Measurements from ENCODE around the gene UBE4A. TPM values are rescaled to one million over a fixed set of nuclear protein-coding genes. Genes with fewer than 3 reads are reported as not detected.

UBE4A gene
- total RNA-seq, 1 experiment from 2014 or later = 54.2 TPM

DNA sequence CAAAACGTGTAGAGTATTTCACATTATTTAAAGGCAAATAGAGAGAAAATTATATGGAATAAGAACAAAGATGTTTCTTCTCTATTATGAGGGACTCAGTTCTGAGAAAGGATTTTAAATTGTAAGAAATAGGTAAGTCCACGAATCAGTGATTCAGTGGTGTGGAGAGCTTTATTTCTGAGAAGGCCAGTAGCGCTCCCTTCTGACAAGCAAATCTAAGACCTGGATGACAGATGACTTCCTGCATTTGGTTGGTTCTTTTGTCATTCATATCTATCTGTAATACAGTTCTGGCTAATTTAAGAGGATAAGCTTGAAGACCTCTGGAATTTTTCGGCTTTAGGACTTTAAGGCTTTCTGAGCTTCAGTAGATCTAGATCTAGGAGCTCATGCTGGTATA lies 47.9 kb upstream of the UBE4A start:
- H3K4me3 ChIP-seq (ENCODE audit: low read depth, low read length, poor library complexity, severe bottlenecking) = no peak overlapping the region
- no peaks in the 10 kb centered on the region for H3K4me1 ChIP-seq (ENCODE audit: insufficient read depth, low read length, poor library complexity, severe bottlenecking)
- H3K36me3 ChIP-seq (ENCODE audit: insufficient read depth, low read length, poor library complexity, severe bottlenecking) = no peaks in the 10 kb centered on the region
- no TSS peak for BruUV-seq (replicated peaks)
- no peak overlapping the region for H3K27ac ChIP-seq (ENCODE audit: low read depth, low read length, poor library complexity, severe bottlenecking)
- CTCF ChIA-PET = interaction anchor here (1.1 kb wide), 1 partner anchor 113 kb away, joined by 4 read pairs; no protein-coding TSS in a partner anchor
- TF ChIP-seq, protein P1, sequence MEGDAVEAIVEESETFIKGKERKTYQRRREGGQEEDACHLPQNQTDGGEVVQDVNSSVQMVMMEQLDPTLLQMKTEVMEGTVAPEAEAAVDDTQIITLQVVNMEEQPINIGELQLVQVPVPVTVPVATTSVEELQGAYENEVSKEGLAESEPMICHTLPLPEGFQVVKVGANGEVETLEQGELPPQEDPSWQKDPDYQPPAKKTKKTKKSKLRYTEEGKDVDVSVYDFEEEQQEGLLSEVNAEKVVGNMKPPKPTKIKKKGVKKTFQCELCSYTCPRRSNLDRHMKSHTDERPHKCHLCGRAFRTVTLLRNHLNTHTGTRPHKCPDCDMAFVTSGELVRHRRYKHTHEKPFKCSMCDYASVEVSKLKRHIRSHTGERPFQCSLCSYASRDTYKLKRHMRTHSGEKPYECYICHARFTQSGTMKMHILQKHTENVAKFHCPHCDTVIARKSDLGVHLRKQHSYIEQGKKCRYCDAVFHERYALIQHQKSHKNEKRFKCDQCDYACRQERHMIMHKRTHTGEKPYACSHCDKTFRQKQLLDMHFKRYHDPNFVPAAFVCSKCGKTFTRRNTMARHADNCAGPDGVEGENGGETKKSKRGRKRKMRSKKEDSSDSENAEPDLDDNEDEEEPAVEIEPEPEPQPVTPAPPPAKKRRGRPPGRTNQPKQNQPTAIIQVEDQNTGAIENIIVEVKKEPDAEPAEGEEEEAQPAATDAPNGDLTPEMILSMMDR (conservative IDR thresholded peaks at IDR 0.05; ENCODE audit: low read depth, low read length) = no peak
- TF ChIP-seq EZH2 (IDR thresholded peaks at IDR 0.05; ENCODE audit: borderline replicate concordance, low read depth, low read length, poor library complexity, severe bottlenecking) = no peak
- H3K9me3 ChIP-seq (ENCODE audit: low read depth, low read length, poor library complexity, severe bottlenecking) = no peaks in the 10 kb centered on the region
- POLR2A ChIA-PET (ENCODE audit: low non-redundant PET) = no interaction called here
- H3K27me3 ChIP-seq (replicated peaks; ENCODE audit: insufficient read depth, low read depth, low read length, poor library complexity) = peaks cover 45% of the 10 kb centered on the region
- intact Hi-C loops (cut with micrococcal nuclease; ENCODE audit: unreplicated experiment) = no loop called here
- peak; percentile 12 for DNase-seq (ENCODE audit: low spot score)

DNA sequence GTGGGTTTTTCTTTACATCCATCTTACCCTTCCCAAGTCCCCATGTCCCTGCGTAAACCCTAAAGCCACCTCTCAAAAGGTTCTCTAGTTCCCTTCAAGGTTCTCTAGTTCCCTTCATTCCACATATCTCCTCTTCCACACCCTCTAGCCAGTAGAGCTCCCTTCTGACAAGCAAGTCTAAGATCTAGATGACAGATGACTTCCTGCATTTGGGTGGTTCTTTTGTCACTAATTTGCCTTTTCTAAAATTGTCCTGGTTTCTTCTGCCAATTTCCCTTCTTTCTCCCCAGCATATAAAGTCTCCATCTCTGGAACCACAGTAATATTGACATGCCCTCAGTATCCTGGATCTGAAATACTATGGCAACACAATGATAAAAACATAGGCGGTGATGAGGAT lies 47.1 kb upstream of the UBE4A start:
- ChIA-PET CTCF (interaction anchor here (1.1 kb wide), 1 partner anchor 114 kb away, joined by 4 read pairs; no protein-coding TSS in a partner anchor), POLR2A (ENCODE audit: low non-redundant PET) (interaction anchor here (0.9 kb wide), 1 partner anchor 494 kb away, joined by 3 read pairs; no protein-coding TSS in a partner anchor)
- DNase-seq (ENCODE audit: low spot score) = no peak
- Histone ChIP-seq H3K4me3 (ENCODE audit: low read depth, low read length, poor library complexity, severe bottlenecking) (no peak overlapping the region), H3K27ac (ENCODE audit: low read depth, low read length, poor library complexity, severe bottlenecking) (no peak overlapping the region), H3K4me1 (ENCODE audit: insufficient read depth, low read length, poor library complexity, severe bottlenecking) (no peaks in the 10 kb centered on the region), H3K36me3 (ENCODE audit: insufficient read depth, low read length, poor library complexity, severe bottlenecking) (no peaks in the 10 kb centered on the region), H3K9me3 (ENCODE audit: low read depth, low read length, poor library complexity, severe bottlenecking) (no peaks in the 10 kb centered on the region), H3K27me3 (replicated peaks; ENCODE audit: insufficient read depth, low read depth, low read length, poor library complexity) (peaks cover 46% of the 10 kb centered on the region)
- BruUV-seq (replicated peaks) = no TSS peak
- intact Hi-C loops (cut with micrococcal nuclease; ENCODE audit: unreplicated experiment) = no loop called here
- no peak for TF ChIP-seq EZH2 (IDR thresholded peaks at IDR 0.05; ENCODE audit: borderline replicate concordance, low read depth, low read length, poor library complexity, severe bottlenecking)
- TF ChIP-seq, protein P1 (conservative IDR thresholded peaks at IDR 0.05; ENCODE audit: low read depth, low read length) = no peak

DNA sequence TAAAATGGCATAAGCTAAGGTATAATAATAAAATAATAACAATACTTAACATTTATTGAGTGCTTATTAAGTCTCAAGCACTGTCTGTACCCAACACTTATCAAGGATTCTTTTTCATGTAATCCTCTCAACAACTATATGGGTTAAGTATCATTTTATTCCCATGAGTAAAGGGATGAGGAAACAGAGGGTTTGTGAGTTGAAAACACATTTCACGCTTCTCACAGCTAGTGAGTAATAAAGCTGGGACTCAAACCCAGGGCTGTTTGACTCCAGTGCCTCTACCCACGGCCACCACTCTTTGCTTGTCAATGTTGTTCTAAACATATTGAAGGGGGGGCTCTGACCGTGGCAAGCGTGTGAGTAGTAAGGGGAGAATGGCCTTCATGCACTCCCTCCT lies 46.2 kb upstream of the UBE4A start:
- H3K4me1 ChIP-seq (ENCODE audit: insufficient read depth, low read length, poor library complexity, severe bottlenecking) = no peaks in the 10 kb centered on the region
- ChIA-PET CTCF (no interaction called here), POLR2A (ENCODE audit: low non-redundant PET) (no interaction called here)
- no peak for TF ChIP-seq EZH2 (IDR thresholded peaks at IDR 0.05; ENCODE audit: borderline replicate concordance, low read depth, low read length, poor library complexity, severe bottlenecking)
- TF ChIP-seq, protein P1 (conservative IDR thresholded peaks at IDR 0.05; ENCODE audit: low read depth, low read length) = no peak
- intact Hi-C loops (cut with micrococcal nuclease; ENCODE audit: unreplicated experiment) = no loop called here
- H3K27me3 ChIP-seq (replicated peaks; ENCODE audit: insufficient read depth, low read depth, low read length, poor library complexity) = peaks cover 46% of the 10 kb centered on the region
- peak; percentile 37 for DNase-seq (ENCODE audit: low spot score)
- no peak overlapping the region for H3K4me3 ChIP-seq (ENCODE audit: low read depth, low read length, poor library complexity, severe bottlenecking)
- H3K36me3 ChIP-seq (ENCODE audit: insufficient read depth, low read length, poor library complexity, severe bottlenecking) = no peaks in the 10 kb centered on the region
- no peaks in the 10 kb centered on the region for H3K9me3 ChIP-seq (ENCODE audit: low read depth, low read length, poor library complexity, severe bottlenecking)
- BruUV-seq (replicated peaks) = no TSS peak
- H3K27ac ChIP-seq (ENCODE audit: low read depth, low read length, poor library complexity, severe bottlenecking) = no peak overlapping the region

Measured in A673 (cell line).